ENCODE measurements around the gene CLDN15.
A peak's percentile ranks its signal among the peaks of the same experiment; 100 is the strongest.
"Not testable (repeated sequence)": the region's sequence is repeated elsewhere in the genome, so short reads cannot be mapped to it uniquely, and the experiment has no call there.

Gene CLDN15

DNA sequence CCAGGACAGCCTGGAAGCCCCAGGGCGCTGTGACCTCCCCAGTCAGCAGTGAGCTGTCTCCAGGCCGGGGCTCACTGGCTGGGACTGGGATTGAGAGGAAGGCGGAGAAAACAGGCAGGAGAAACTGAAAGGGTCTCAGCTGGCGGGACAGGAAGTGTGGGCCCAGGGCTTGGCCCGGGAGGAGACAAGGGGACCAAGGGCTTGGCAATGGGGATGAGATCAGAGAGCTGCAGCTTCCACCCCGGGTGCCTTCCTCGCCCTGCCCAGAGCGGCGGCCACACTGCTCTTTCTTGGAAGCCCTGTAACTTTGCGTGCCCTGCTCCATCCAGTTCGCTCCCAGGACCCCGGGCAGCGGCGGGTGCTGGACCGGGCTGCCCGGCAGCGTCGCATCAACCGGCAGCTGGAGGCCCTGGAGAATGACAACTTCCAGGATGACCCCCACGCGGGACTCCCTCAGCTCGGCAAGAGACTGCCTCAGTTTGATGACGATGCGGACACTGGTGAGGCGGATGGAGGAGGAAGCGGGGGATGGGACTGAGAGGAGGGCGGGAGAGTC, 15.2 kb downstream of the CLDN15 start:
- DNase-seq (ENCODE audit: low read depth, low spot score): no peak

DNA sequence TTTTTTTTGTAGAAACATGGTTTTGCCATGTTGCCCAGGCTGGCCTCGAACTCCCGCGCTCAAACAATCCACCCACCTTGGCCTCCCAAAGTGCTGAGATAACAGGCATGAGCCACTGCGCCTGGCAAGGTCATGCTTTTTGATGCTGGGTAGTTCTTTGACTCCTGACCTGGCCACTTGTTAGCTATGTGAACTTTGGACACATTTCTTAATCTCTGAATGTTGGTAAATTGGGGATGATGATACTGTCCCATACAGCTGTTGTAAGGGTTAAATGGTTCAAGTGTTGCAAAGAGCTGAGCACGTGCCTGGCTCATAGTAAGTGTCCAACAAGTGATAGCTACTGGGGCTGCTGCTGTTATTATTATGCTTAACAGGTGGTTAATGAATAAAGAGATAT, 17.3 kb downstream of the CLDN15 start:
- no peak for DNase-seq (ENCODE audit: low read depth, low spot score)

DNA sequence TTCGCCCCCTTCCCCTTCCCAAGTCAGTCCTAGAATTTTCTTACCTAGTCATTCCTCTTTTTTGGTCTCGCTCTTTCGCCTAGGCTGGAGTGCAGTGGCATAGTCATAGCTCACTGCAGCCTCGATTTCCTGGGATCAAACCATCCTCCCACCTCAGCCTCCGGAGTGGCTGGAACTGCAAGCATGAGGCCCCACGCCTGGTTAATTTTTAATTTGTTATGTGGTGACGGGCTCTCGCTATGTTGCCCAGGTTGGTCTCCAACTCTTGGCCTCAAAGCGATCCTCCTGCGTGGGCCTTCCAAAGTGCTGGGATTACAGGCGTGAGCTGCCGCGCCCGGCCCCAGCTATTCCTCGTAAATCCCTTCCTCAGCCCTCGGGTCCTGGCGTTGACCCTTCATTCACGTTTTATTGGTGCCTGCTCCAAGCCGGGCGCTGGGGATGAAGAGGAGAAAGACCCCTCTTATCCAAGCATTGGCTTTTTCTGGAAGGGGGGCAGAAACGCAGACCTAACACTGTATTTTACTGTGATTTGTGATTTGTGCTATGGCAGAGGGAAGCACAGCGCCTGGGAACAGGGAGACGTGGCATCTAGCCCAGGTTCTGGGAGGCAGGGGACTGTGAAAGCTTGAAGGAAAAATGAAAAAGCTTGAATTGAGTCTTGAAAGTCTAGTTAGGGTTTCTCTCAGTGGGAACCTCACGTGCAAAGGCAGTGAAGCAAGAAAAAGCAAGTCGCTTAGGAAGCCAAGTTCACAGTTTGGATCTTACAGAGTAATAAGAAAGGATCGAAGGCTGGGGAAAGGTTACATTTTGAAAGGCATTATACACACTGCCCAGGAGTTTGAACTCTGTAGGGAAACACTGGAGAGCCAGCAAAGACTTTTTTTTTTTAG, 19.1 kb downstream of the CLDN15 start:
- DNase-seq (ENCODE audit: low read depth, low spot score): no peak

DNA sequence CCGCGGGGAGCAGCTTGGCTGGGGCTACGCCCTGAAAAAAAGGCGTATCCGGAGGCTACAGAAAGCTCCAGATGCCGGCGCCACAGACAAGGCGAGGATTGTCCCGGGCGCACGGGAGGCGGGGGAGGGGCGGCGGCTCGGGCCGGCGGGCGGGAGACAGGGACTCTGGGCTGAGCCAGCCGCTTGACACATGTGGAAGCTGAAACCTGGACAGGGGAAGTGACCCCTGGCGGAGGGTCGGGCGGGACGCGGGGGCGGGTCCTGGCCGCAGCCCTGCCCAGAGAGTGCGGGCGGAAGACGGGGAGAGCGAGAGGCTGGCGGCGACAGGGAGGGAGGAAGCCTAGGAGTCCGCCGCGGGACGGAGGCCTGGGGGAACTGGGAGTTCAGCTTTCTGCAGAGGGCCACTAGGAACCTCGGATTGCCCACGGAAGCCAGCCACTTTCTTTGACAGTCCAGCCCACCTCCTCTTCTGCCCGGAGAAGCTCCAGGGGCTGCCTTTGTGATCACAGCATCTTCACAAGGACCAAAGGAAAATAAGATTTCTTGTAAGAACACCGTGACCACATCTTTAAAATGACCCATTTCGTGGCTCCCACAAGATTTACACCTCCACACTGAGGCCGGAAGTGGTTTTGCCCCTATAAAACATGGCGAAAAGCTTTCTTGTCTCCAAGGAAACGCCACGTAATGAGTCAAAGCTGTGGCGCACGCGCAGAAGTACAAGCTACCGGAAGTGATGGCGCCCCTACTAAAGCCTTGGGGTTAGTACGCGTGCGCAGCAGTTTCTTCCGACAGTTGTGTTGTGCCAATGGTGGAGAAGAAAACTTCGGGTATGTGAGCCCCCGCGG, 20.0 kb downstream of the CLDN15 start, which contains the start of the genes PLOD3 and ZNHIT1:
Gene PLOD3, minus strand, starts transcription at position 194 of the 848 bp plus-strand sequence. CDS start 307 bp downstream, outside the sequence.
Gene ZNHIT1, plus strand, starts transcription at position 778 of the 848 bp plus-strand sequence. Its CDS starts 31 bp downstream, at position 809.
- peak; percentile 96 for DNase-seq (ENCODE audit: low read depth, low spot score)

DNA sequence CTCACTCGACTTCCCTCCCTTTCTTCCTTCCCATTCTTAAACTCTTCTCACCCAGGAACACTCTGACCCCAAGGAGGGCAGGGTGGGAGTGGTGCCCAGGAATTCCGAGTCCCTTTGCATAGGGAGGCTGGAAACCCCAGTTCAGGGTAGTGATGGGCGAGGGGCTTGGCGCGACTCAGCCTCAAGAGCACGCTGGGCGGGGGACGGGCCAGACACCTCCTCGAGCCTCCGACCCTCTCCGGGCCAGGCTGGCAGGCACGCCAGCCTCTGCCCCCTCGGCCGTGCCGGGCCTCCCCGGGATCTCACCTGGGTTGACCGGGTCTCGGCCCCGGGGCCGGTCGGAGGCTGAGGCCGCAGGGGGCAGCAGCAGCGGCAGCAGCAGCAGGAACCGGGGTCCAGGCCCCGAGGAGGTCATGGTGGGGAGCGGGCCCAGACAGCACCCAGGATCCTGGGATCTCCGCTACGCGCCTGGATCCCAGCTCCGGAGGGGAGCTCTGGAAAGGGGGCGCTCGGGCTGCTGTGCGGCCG, 20.7 kb downstream of the CLDN15 start:
- no peak for DNase-seq (ENCODE audit: low read depth, low spot score)

DNA sequence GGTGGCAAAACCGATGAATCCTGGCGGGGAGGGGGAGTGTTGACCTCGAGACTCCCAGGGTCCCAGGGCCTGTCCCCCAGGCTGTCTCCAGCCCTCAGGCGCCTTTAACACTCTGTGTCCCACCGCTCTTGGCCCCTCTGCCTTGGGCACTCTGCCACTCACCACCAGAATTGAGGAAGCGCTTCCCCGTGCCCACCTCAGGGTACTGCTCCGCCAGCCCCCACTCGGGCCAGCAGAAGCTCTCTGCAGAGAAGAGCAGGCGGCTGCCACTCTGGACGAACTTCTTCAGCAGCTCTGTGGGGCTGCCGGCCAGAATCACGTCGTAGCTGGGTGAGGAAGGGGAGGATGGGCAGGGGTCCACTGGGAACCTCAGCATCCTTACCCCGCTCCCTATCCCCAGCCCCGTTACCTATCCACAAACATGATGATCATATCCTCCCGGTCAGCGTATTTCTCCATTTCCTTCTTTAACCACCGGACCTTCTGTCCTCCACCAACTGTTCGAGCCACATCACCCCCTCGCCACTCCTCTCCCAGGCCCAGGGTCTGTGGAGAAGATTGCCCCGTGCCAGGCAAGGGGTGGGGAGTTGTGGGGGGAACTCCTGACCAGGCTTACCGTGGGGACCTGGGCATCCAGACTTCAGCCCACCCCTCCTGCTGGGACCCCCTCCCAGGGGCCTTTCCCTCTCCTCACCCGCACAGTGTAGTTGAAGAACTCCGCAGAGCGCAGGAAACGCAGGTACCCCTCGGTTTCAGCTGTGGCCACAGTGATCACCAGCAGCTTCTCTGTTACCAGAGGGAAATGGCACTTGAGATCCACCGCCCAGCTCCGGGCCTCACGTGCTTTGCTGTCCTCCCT, 21.4 kb downstream of the CLDN15 start:
- no peak for DNase-seq (ENCODE audit: low read depth, low spot score)

DNA sequence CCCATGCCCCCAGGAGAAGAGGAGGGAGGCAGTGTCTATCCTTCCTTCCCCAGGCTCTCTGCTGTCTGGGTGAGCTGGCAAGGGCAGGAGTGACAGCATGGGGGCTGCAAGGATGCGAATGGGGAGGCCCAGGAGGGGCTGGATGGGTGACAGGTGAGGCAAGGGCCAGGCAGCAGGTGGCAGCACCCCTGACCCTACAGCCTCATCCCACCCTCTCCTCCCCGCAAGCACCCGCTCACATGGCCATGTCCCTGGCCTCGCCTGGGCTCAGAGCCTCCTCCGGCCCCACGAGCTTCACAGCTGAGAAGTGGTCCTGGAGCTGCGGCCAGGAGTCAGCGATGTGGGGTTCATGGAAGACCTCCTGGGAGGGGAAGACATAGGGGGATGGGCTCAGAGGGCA, 25.6 kb downstream of the CLDN15 start:
- DNase-seq (ENCODE audit: low read depth, low spot score): no peak

DNA sequence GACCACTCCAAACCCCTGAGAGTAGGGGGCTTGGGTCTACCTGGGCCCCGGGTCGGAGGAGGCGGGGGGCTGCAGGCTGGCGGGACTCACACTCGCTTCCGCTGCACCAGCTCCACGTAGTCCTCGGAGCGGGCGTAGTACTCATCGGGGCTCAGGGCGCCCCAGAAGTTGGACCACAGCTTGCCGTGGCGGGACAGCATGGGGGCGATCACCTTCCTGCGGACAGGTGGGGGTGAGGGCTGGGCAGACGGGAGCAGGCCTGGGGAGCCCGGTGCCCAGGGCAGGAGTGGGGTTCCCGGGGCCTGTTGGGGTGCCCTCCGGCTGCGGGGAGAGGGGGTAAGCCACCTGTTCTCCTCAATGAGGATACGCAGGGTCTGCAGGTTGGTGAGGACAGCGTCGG, 26.1 kb downstream of the CLDN15 start:
- DNase-seq (ENCODE audit: low read depth, low spot score): no peak

DNA sequence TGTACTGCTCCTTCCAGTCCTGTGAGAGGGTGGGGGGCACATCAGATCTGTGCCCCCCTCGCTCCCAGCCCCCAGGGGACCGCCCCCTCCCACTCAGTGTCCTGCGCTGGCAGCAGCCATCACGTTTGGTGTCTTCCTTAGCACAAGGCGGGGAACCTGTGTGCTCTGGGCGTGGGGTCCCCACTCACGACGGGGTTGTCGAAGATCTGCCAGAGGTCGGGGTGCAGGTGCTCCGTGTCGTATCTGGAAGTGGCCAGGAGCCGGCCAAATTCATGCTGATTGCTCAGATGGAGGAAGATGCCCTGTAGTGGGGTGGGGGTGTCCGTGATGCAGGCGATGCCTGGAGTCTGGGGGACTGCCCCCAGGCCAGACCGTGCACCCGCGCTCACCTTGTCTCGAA, 27.5 kb downstream of the CLDN15 start:
- no peak for DNase-seq (ENCODE audit: low read depth, low spot score)

DNA sequence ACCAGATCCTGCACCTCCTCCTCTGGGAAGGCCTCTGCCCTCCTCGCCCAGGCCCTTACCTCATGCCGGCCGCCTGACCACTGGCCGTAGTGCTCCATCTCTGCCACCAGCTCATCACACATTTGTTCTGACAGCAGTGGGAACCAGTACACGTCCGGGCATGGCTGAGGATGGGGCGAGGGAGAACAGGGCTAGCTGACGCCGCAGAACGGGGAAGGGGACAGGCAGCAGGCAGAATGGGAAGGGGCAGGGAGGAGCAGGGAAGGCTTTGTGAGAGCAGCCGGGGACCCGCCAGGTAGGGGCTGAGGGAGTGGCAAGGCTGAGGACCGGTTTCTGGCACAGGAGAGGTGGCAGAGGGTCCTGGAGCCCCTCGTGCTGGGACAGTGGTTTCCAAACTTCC, 28.8 kb downstream of the CLDN15 start:
- no peak for DNase-seq (ENCODE audit: low read depth, low spot score)

DNA sequence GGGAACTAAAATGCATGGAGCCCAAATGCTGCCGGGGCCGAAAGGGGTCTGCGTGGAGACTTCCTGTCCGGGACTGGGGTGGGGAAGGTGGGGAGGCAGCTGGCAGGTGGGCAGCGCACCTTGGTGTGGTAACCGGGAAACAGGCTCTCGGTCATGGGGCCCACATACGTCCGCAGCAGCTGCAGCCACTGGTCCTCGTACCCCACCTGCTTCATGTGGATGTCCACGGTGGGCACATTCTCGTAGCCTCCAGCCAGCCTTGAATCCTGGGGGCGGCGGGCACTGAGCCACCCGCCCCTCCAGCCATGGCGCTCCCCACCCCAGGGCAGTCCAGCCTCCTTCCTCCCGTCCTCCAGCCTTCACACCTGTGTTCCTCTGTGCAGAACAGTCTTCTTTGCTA, 30.1 kb downstream of the CLDN15 start:
- DNase-seq (ENCODE audit: low read depth, low spot score): no peak

DNA sequence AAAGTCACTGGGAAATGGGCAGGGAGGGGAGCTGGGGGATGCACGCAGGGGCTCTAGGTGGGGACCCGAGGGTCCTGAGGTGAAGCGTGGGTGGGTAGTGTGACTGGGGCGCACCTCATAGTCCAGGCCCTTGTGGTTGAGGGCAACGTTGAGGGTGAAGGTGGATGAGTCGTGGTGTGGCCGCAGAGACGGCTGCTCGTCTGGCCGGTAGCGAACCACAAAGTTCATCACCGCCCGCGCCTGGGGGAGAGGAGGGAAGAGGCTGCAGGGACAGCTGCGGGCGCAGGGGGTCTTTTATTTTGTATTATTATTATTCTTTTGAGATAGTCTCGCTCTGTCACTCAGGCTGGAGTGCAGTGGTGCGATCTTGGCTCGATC, 30.9 kb downstream of the CLDN15 start:
- DNase-seq (ENCODE audit: low read depth, low spot score): no peak

DNA sequence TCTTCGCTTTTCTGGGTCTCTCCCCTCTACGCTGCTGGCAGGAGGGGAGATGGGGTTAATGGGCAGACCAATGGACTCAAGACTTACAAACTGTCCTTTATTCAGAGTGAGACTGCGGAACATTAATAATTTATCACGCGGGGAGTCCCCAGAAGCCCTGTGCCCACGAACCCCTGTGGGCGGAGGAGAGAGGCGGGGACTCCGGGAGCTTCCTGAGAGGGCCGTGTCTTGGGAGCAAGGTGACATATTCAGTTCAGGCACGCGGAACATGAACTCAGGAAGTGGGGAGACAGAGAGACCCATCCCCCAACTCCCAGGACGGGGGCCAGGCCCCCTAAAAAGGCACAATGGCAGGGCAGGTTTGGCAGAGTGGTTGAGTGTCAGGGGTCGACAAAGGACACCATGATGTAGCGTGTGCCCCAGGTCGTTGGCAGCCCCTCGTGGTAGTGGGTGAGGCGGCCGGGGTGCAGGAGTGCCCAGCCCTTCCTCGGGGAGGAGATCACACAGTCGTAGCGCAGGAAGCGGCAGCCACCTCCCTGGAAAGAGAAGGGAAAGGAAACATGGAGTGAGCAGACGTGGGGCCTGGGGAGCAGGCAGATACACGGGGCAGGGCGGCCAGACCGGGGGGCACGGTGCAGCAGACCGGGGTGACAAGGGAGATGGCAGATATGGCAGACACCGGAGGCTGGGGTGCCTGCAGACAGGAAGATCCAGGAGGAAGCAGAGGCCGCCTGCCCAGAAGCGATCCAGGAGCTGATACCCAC, 31.5 kb downstream of the CLDN15 start:
- DNase-seq (ENCODE audit: low read depth, low spot score): no peak

DNA sequence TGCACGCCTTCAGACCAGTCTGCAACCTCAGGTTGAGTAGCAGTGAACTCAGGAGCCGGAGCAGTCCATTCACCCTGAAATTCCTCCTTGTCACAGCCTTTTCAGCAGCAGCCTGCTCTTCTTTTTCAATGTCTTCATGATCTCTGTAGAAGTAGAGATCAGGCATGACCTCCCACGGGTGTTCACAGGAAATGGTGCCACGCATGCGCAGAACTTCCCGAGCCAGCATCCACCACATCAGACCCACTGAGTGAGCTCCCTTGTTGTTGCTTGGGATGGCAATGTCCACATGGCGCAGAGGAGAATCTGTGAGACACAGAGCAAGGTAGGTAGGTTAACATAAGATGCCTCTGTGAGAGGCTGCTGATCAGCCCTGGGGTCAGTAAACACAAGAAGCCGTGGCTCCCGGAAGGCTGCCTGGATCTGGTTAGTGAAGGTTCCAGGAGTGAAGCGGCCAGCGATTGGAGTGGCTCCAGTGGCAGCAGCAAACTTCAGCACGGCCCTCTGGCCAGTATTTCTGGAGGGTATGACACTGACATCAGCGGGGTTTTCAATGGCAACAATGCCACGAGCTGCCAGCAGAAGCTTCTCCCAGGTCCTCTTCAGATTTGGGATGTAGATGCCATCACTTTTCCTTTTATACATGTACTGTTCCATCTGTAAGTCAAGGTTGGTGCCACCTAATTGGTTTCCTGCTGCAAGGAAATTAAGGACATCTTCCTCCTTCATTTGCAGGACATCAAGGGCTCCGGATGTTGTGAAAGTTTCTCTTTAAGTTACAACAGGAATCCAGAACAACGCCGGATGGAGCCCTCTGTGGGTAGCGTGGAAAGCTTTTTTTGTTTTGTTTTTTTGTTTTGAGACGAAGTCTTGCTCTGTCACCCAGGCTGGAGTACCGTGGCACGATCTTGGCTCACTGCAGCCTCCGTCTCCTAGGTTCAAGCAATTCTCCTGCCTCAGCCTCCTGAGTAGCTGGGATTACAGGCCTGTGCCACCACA, 33.6 kb downstream of the CLDN15 start:
- not testable (repeated sequence) for DNase-seq (ENCODE audit: low read depth, low spot score)

DNA sequence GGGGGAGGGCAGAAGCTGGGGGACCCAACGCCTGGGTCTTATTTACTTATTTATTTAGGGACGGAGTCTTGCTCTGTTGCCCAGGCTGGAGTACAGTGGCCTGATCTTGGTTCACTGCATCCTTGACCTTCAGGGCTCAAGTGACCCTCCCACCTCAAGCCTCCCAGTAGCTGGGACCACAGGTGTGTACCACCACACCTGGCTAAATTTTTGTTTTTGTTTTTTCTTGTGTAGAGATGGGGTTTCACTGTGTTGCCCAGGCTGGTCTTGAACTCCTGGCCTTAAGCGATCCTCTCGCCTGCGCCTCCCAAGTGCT, 35.0 kb downstream of the CLDN15 start:
- DNase-seq (ENCODE audit: low read depth, low spot score): no peak

DNA sequence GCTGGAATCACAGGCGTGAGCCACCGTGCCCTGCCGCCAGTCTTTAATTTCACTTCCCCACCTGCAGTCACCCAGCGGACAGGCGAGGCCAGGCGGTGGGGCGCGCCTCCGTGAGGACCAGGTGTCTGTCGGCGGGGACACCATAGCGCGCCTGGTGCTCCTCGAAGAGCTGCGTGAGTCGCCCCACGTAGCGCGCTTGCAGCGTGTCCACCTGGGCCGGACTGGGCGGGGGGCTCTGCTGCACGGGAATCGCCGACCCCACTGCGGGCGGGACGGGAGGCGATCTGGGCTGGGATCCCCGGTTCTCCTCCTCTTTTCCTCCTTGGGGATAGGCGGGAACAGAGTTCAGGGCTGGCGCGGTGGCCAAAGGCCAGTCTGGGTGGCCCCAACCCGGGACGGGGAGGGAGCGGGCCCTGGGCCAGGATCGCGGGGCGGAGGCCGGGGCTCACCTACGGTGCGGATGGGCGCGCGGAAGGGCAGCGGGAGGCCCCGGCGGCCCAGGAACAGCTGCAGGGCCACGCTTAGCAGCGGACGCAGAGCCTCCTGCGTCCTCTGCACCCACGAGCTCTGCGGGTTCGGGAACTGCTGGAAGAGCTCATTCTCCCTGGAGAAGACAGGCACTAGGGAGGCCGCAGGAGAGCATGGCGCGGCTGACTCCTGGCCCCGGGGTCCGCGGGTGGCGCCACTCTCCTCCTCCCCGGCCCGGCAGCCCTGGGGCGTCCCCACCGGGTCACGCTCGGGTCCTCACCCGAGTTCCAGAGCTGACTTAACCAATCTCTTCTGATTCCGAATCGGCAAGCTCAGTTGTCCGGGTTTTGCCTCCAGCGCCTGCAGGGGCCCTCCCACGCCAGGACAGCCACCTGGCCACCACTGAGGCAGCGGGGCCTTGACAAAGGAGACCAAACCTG, 35.7 kb downstream of the CLDN15 start:
- no peak for DNase-seq (ENCODE audit: low read depth, low spot score)

DNA sequence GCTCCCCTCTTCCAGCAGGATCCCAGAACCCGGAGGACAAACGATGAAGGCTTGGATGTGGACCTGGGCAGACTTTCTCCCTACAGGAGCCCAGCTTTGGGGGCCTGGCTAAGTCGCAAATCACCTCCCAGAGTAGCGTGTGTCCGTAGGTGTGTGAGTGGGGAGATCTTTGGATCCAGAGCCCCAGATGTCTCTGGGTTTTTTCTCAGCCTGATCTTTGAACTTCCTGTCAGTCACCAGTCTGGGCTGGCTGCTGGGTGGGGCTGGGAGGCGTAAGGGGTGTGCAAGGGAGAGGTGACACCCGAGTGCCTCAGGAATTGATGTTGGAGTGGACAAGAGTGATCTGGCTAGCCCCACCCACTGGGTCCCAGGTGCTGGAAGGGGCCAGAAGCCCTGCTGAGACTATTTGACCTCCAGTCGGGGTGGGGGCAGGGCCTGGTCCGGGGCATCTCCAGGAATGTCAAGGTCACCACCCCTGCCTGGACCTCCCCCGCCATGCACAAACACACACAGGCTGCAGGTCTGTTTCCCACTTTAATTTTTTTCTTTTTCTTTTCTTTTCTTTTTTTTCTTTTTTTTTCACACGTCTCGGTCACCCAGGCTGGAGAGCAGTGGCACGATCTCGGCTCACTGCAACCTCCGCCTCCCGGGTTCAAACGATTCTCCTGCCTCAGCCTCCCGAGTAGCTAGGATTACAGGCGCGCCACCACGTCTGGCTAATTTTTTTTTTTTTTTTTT, 36.6 kb downstream of the CLDN15 start, which contains the start of gene MOGAT3:
Gene MOGAT3, minus strand, starts transcription at position 175 of the 738 bp plus-strand sequence. CDS start 182 bp downstream, outside the sequence.
- DNase-seq (ENCODE audit: low read depth, low spot score): no peak
